GM19468 (cell line): Measurements from ENCODE around the gene GLIS1.

Source experiments
- ATAC-seq: cut with Tn5 transposase; IDR thresholded peaks from one replicate; pipeline ENCODE4 v1.9.1; 2021; ENCODE audit warnings: mild to moderate bottlenecking, moderate library complexity, moderate number of reproducible peaks; ENCODE audit not compliant: unreplicated experiment; ENCODE audit errors: extremely low read depth

Gene GLIS1

GRCh38 chr1:53462769-53463501 lies 276.0 kb downstream of the GLIS1 start:
- ATAC-seq: no peak

- no peak for ATAC-seq
Observed at GRCh38 chr1:53462193-53462592, 276.8 kb downstream of the GLIS1 start.

- no peak for ATAC-seq
Observed at GRCh38 chr1:53461323-53462044, 277.5 kb downstream of the GLIS1 start.

GRCh38 chr1:53460666-53461322 lies 278.2 kb downstream of the GLIS1 start:
- ATAC-seq: no peak

GRCh38 chr1:53460211-53460634 lies 278.7 kb downstream of the GLIS1 start:
- no peak for ATAC-seq

- ATAC-seq: no peak
Observed at GRCh38 chr1:53459321-53460175, 279.4 kb downstream of the GLIS1 start, which contains the start of gene DMRTB1. Gene DMRTB1, plus strand, starts transcription at chr1:53459399. Its CDS starts 55 bp downstream, at chr1:53459454.

- no peak for ATAC-seq
Observed at GRCh38 chr1:53458634-53459033, 280.3 kb downstream of the GLIS1 start.
